GM10248 (cell line): ENCODE results near the gene MR1.

Source experiments
- CTCF ChIA-PET: fragments of 300-600 bp; sonication (Branson Sonifier 250); formaldehyde crosslinking; extraction: SDS; loops from one replicate; lab custom pipeline; 2021; ENCODE audit warnings: antibody characterized with exemption; lab: Yijun Ruan, JAX
- POLR2A ChIA-PET: fragments of 350-650 bp; sonication (Branson Sonifier 250); formaldehyde crosslinking; extraction: SDS; loops from one replicate; lab custom pipeline; 2020; ENCODE audit warnings: antibody characterized with exemption; lab: Yijun Ruan, JAX
- DNase-seq: peaks from one replicate; pipeline ENCODE4 v3.0.0; 2012; ENCODE audit errors: extremely low spot score
- CTCF ChIP-seq: IDR thresholded peaks from 2 replicates; pipeline ENCODE4 v1.5.1; 2012; ENCODE audit warnings: mild to moderate bottlenecking, low read depth; ENCODE audit errors: extremely low read depth, missing control alignments, control extremely low read depth

The MR1 gene

GRCh38 chr1:181101581-181102226 is 67.9 kb downstream of the MR1 start:
- DNase-seq = no peak
- POLR2A ChIA-PET = interaction anchor here (1.6 to 11.8 kb wide), 2 partner anchors 11 to 26 kb away, joined by 3 to 110 read pairs; partner anchors contain the start of gene IER5
- CTCF ChIA-PET = interaction anchor here (0.9 to 12.5 kb wide), 8 partner anchors 7 to 40 kb away, joined by 3 to 107 read pairs (median 8); partner anchors contain the start of gene IER5
- no peak for TF ChIP-seq CTCF

- no peak for DNase-seq
- ChIA-PET POLR2A (interaction anchor here (0.6 to 11.8 kb wide), 5 partner anchors 12 to 119 kb away, joined by 3 to 110 read pairs (median 5); partner anchors contain the start of gene IER5), CTCF (interaction anchor here (1.0 to 12.5 kb wide), 7 partner anchors 8 to 51 kb away, joined by 3 to 107 read pairs (median 8); no protein-coding TSS in a partner anchor)
- TF ChIP-seq CTCF = no peak
Observed at GRCh38 chr1:181102841-181103240, 69.1 kb downstream of the MR1 start.

GRCh38 chr1:181103399-181103798 is 69.6 kb downstream of the MR1 start:
- ChIA-PET POLR2A (interaction anchor here (1.0 to 11.8 kb wide), 4 partner anchors 13 to 52 kb away, joined by 3 to 110 read pairs (median 4); partner anchors contain the start of gene IER5), CTCF (interaction anchor here (1.2 to 12.5 kb wide), 8 partner anchors 9 to 57 kb away, joined by 3 to 107 read pairs (median 6); no protein-coding TSS in a partner anchor)
- DNase-seq = no peak
- no peak for TF ChIP-seq CTCF

GRCh38 chr1:181104042-181104789 is 70.4 kb downstream of the MR1 start:
- ChIA-PET POLR2A (interaction anchor here (1.2 to 11.8 kb wide), 4 partner anchors 8 to 32 kb away, joined by 4 to 110 read pairs (median 6); partner anchors contain the start of gene IER5), CTCF (interaction anchor here (1.2 to 12.5 kb wide), 12 partner anchors 10 to 58 kb away, joined by 3 to 107 read pairs (median 8); no protein-coding TSS in a partner anchor)
- TF ChIP-seq CTCF = no peak
- peak; percentile 45 for DNase-seq

- DNase-seq = no peak
- CTCF ChIA-PET = interaction anchor here (1.2 to 12.5 kb wide), 11 partner anchors 10 to 67 kb away, joined by 3 to 107 read pairs (median 8); no protein-coding TSS in a partner anchor
- no peak for TF ChIP-seq CTCF
- POLR2A ChIA-PET = interaction anchor here (0.6 to 11.8 kb wide), 9 partner anchors 8 to 33 kb away, joined by 3 to 110 read pairs (median 6); partner anchors contain the start of gene IER5
Observed at GRCh38 chr1:181104790-181105133, 71.0 kb downstream of the MR1 start.
